ENCODE results near the gene PRKCE.

Gene PRKCE

GRCh38 chr2:45728458-45728942, 77.0 kb downstream of the PRKCE start:
- DNase-seq (ENCODE audit: low spot score): peak; percentile 76

GRCh38 chr2:45729753-45730512, 78.5 kb downstream of the PRKCE start:
- peak; percentile 66 for DNase-seq (ENCODE audit: low spot score)

GRCh38 chr2:45731141-45731540, 79.7 kb downstream of the PRKCE start:
- DNase-seq (ENCODE audit: low spot score): no peak

GRCh38 chr2:45732436-45732835, 81.0 kb downstream of the PRKCE start:
- DNase-seq (ENCODE audit: low spot score): no peak

- no peak for DNase-seq (ENCODE audit: low spot score)
Observed at GRCh38 chr2:45732946-45733345, 81.5 kb downstream of the PRKCE start.

- no peak for DNase-seq (ENCODE audit: low spot score)
Observed at GRCh38 chr2:45734336-45734735, 82.9 kb downstream of the PRKCE start.

- no peak for DNase-seq (ENCODE audit: low spot score)
Observed at GRCh38 chr2:45734952-45735351, 83.5 kb downstream of the PRKCE start.

- no peak for DNase-seq (ENCODE audit: low spot score)
Observed at GRCh38 chr2:45736757-45737704, 85.6 kb downstream of the PRKCE start.

- DNase-seq (ENCODE audit: low spot score): no peak
Observed at GRCh38 chr2:45739796-45740485, 88.5 kb downstream of the PRKCE start.

GRCh38 chr2:45741161-45741850, 89.8 kb downstream of the PRKCE start:
- DNase-seq (ENCODE audit: low spot score): no peak

- DNase-seq (ENCODE audit: low spot score): no peak
Observed at GRCh38 chr2:45743531-45744396, 92.3 kb downstream of the PRKCE start.

GRCh38 chr2:45745231-45745630, 93.8 kb downstream of the PRKCE start:
- DNase-seq (ENCODE audit: low spot score): no peak

- peak; percentile 28 for DNase-seq (ENCODE audit: low spot score)
Observed at GRCh38 chr2:45746888-45747287, 95.4 kb downstream of the PRKCE start.

GRCh38 chr2:45747363-45747762, 95.9 kb downstream of the PRKCE start:
- no peak for DNase-seq (ENCODE audit: low spot score)

GRCh38 chr2:45748239-45748638, 96.8 kb downstream of the PRKCE start:
- no peak for DNase-seq (ENCODE audit: low spot score)

- DNase-seq (ENCODE audit: low spot score): no peak
Observed at GRCh38 chr2:45750001-45750400, 98.5 kb downstream of the PRKCE start.

- DNase-seq (ENCODE audit: low spot score): no peak
Observed at GRCh38 chr2:45750484-45750883, 99.0 kb downstream of the PRKCE start.

- DNase-seq (ENCODE audit: low spot score): no peak
Observed at GRCh38 chr2:45753381-45753780, 101.9 kb downstream of the PRKCE start.

- DNase-seq (ENCODE audit: low spot score): no peak
Observed at GRCh38 chr2:45754131-45755010, 102.9 kb downstream of the PRKCE start.

Data from germinal center (tissue), 1 donor.